Measurements from ENCODE around the gene VKORC1. TPM values are rescaled to one million over a fixed set of nuclear protein-coding genes. Genes with fewer than 3 reads are reported as not detected.

VKORC1 gene
- total and polyA plus RNA-seq, 2 of the 8 experiments (the other 6 are each of a cell fraction or from before 2014, with no cell fraction given), result 84.1 to 483 TPM

GRCh38 chr16:31080035-31080629, 14.5 kb downstream of the VKORC1 start (continued):
- TF ChIP-seq CTBP2 (IDR thresholded peaks at IDR 0.05; ENCODE audit: borderline replicate concordance, insufficient read depth, insufficient read length, low read length), result no peak
- no peak for TF ChIP-seq CREB1 (IDR thresholded peaks at IDR 0.05)
